ENCODE measurements around the gene WDR83.
A peak's percentile ranks its signal among the peaks of the same experiment; 100 is the strongest.
"Not testable (repeated sequence)": the region's sequence is repeated elsewhere in the genome, so short reads cannot be mapped to it uniquely, and the experiment has no call there.

The WDR83 gene

DNA sequence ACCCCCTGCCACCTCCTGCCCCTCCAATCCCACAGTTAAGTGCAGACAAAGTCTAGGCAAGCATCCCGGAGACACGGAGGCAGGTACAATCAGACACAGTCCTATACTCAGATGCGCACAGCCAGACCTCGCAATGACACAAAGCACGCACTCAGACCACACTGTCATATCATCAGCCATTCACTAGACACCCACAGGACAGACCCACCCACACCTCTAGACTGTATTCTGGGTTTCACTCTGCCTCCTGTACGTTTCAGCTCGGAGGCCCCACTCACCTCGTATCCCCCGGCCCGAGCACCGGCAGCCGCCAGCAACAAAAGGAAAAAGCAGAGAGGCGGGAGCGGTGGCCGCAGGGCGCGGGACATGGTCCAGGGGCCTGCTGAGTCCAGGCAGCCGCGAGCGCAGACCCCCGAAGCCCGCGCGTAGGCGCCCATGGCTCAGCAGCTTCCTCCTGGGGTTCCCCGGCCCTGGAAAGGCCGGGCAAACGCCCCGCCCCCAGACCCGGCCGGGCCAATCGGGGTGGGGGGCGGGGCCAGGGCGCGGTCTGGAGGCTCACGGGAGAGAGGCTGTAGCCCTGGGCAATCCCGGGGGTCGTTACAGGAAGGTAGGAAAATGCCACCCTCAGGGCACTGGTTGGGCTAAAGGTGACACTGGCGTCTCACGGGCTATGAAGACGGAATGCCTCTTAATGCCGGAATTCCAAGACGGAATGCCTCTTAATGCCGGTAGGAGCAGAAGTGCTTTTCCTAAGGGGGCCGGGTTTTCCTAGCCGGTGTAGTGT is at the start of gene WDR83, which contains the start of gene MAN2B1:
Gene WDR83 (plus strand): TSS at position 543 of the 784 bp plus-strand sequence. CDS start 2,984 bp downstream, outside the sequence.
Gene MAN2B1 (minus strand): TSS at position 478 of the 784 bp plus-strand sequence. CDS start 41 bp downstream, at position 437.
- peak within 1 kb of the TSS; percentile 95 for H3K27ac Mint-ChIP-seq
- H3K9me3 Mint-ChIP-seq = no peaks in the 10 kb centered on the region
- peak within 1 kb of the TSS; percentile 97 for H3K4me3 Mint-ChIP-seq
- H3K27me3 Mint-ChIP-seq = no peaks in the 10 kb centered on the region
- peaks cover 29% of the 10 kb centered on the region for H3K36me3 Mint-ChIP-seq (ENCODE audit: low read depth)
- peaks cover 60% of the 10 kb centered on the region for H3K4me1 Mint-ChIP-seq (ENCODE audit: low read depth)

DNA sequence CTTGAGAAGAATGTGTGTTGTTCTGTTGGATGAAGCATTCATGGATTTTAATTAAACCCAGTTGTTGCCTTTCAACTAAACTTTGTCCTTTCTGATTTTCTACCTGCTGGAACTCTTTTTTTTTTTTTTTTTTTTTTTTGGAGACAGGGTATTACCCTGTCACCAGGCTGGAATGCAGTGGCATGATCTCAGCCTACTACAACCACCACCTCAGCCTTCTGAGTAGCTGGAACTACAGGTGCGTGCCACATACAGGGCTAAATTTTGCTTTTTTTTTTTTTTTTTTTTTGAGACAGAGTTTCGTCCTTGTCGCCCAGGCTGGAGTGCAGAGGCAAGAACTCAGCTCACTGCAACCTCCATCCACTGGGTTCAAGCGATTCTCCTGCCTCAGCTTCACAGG is 49.0 kb upstream of the WDR83 start:
- Mint-ChIP-seq H3K27me3 (no peaks in the 10 kb centered on the region), H3K27ac (no peak overlapping the region)

DNA sequence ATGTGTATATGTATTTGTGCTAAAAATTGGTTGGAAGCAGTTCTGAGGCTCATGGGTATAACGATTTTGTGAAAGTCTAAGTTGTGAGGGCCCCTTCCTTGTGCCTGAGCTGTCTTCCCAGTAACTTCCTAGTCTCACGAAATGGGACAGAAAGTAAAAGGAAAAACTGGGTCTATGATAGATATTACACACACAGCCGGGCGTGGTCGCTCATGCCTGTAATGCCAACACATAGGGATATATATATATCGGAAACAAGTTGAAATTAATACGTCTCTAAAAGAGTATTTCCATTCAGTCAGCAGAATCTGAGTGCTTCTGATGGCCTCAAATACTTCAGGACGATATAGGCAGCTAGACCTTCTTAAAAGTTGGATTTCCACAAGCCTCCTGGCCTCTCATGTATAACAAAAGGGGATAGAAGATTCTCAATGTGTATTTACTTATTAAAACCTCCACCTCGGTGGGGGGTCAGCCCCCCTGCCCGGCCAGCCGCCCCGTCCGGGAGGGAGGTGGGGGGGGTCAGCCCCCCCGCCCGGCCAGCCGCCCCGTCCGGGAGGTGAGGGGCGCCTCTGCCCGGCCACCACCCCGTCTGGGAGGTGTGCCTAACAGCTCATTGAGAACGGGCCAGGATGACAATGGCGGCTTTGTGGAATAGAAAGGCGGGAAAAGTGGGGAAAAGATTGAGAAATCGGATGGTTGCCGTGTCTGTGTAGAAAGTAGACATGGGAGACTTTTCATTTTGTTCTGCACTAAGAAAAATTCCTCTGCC is 45.2 kb upstream of the WDR83 start:
- H3K4me3 Mint-ChIP-seq, H3K9me3 Mint-ChIP-seq, H3K27me3 Mint-ChIP-seq: not testable (repeated sequence)
- Mint-ChIP-seq H3K4me1 (ENCODE audit: low read depth) (peaks cover 28% of the 10 kb centered on the region), H3K27ac (peak overlapping the region; percentile 45), H3K36me3 (ENCODE audit: low read depth) (peaks cover 27% of the 10 kb centered on the region)

More for the DNA sequence above, 49.0 kb upstream of the WDR83 start:
- no peak overlapping the region for H3K4me3 Mint-ChIP-seq
- no peaks in the 10 kb centered on the region for H3K9me3 Mint-ChIP-seq
- H3K36me3 Mint-ChIP-seq (ENCODE audit: low read depth) = peaks cover 42% of the 10 kb centered on the region
- H3K4me1 Mint-ChIP-seq (ENCODE audit: low read depth) = peaks cover 60% of the 10 kb centered on the region

GRCh38 chr19:12623361-12624031 is 43.1 kb upstream of the WDR83 start:
- Mint-ChIP-seq H3K4me3 (no peak overlapping the region), H3K9me3 (peaks cover 8% of the 10 kb centered on the region), H3K27ac (no peak overlapping the region), H3K4me1 (ENCODE audit: low read depth) (peaks cover 17% of the 10 kb centered on the region), H3K36me3 (ENCODE audit: low read depth) (peaks cover 42% of the 10 kb centered on the region), H3K27me3 (no peaks in the 10 kb centered on the region)

DNA sequence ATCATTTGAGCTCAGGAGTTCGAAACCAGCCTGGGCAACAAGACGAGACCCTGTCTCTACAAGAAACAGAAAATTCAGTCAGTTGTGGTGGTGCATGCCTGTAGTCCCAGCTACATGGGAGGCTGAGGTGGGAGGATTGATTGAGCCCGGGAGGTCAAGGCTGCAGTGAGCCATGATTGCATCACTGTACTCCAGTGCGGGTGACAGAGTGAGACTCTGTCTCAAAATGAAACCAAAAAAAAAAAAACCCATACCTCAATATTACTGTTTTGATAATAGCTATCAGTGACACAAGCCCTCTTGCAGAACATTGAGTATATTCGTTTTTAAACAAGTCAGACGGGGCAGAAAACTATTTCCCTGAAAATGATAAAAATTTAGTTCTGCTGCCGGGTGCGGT is 39.6 kb upstream of the WDR83 start:
- Mint-ChIP-seq H3K4me3 (no peak overlapping the region), H3K36me3 (ENCODE audit: low read depth) (peaks cover 59% of the 10 kb centered on the region), H3K4me1 (ENCODE audit: low read depth) (peaks cover 5% of the 10 kb centered on the region), H3K27me3 (no peaks in the 10 kb centered on the region), H3K9me3 (peaks cover 17% of the 10 kb centered on the region), H3K27ac (no peak overlapping the region)

- Mint-ChIP-seq H3K9me3 (peaks cover 17% of the 10 kb centered on the region), H3K4me1 (ENCODE audit: low read depth) (peaks cover 5% of the 10 kb centered on the region), H3K4me3 (no peak overlapping the region), H3K27me3 (no peaks in the 10 kb centered on the region), H3K27ac (no peak overlapping the region), H3K36me3 (ENCODE audit: low read depth) (peaks cover 62% of the 10 kb centered on the region)
Measured at GRCh38 chr19:12628040-12629022, 38.3 kb upstream of the WDR83 start.

GRCh38 chr19:12629215-12629614 is 37.4 kb upstream of the WDR83 start:
- no peak overlapping the region for H3K27ac Mint-ChIP-seq
- no peak overlapping the region for H3K4me3 Mint-ChIP-seq
- H3K9me3 Mint-ChIP-seq = peaks cover 17% of the 10 kb centered on the region
- peaks cover 5% of the 10 kb centered on the region for H3K4me1 Mint-ChIP-seq (ENCODE audit: low read depth)
- H3K36me3 Mint-ChIP-seq (ENCODE audit: low read depth) = peaks cover 67% of the 10 kb centered on the region
- H3K27me3 Mint-ChIP-seq = no peaks in the 10 kb centered on the region

- Mint-ChIP-seq H3K27ac (no peak overlapping the region), H3K27me3 (no peaks in the 10 kb centered on the region), H3K9me3 (no peaks in the 10 kb centered on the region), H3K4me1 (ENCODE audit: low read depth) (peaks cover 26% of the 10 kb centered on the region), H3K4me3 (no peak overlapping the region), H3K36me3 (ENCODE audit: low read depth) (peaks cover 22% of the 10 kb centered on the region)
Measured at GRCh38 chr19:12636631-12637030, 30.0 kb upstream of the WDR83 start.

DNA sequence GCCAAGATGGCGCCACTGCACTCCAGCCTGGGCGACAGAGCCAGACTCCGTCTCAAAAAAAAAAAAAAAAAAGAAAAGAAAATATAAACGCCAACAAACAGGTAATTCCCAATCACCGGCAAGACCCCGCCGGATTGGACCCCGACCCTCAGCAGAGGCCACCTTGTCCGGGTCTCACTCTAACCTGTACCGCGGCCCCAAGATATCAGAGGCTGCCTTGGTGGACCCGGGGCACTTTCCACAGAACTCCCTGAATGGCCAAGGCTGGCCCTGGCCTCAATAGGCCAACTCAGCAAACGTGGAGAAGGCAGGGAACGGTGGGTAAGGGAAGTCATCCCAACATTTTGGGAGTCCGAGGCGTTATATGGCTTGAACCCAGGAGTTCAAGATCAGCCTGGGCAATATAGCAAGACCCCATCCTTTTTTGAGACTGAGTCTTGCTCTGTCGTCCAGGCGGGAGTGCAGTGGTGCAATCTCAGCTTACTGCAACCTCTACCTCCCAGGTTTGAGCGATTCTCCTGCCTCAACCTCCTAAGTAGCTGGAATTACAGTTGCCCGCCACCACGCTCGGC is 27.9 kb upstream of the WDR83 start:
- no peaks in the 10 kb centered on the region for H3K27me3 Mint-ChIP-seq
- no peaks in the 10 kb centered on the region for H3K9me3 Mint-ChIP-seq
- peaks cover 26% of the 10 kb centered on the region for H3K4me1 Mint-ChIP-seq (ENCODE audit: low read depth)
- H3K4me3 Mint-ChIP-seq = no peak overlapping the region
- H3K27ac Mint-ChIP-seq = no peak overlapping the region
- H3K36me3 Mint-ChIP-seq (ENCODE audit: low read depth) = peaks cover 16% of the 10 kb centered on the region

DNA sequence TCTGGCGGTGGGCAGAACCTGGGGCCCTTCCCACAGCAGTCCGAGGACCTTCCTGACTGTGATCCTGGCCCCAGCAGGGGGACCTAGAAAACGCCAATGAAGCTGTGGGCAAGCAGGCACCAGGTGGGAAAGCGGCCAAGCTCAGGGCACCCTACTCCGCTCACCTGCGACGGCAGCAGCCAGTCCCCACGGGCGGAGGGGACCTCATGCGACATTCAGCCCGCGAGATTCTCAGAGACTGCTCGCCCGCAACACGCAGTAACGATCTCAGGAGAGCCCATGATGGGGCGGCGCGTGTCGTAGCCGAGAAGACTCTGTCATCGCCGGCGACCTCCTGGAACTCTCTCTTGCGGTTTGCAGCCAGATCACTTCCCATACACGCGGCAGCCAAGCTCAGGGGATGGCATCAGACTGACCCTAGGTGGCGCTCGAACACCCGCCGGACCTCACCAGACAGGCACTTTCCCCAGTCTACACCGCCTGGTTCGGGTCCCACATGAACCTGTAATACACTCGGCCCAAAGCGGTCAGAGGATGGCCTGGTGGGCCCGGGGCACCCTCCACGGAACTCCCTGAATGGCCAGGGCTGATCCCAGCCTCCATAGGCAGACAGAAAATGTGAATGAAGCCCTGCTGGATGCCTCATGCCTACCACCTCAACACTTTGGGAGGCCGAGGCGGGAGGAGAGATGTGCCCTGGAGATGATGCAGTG is 26.6 kb upstream of the WDR83 start:
- Mint-ChIP-seq H3K4me3 (peak overlapping the region; percentile 82), H3K27ac (peak overlapping the region; percentile 87), H3K27me3 (no peaks in the 10 kb centered on the region), H3K9me3 (no peaks in the 10 kb centered on the region), H3K4me1 (ENCODE audit: low read depth) (peaks cover 24% of the 10 kb centered on the region), H3K36me3 (ENCODE audit: low read depth) (peaks cover 17% of the 10 kb centered on the region)

GRCh38 chr19:12641456-12641855 is 25.2 kb upstream of the WDR83 start:
- Mint-ChIP-seq H3K27ac (no peak overlapping the region), H3K36me3 (ENCODE audit: low read depth) (peaks cover 23% of the 10 kb centered on the region), H3K27me3 (no peaks in the 10 kb centered on the region), H3K4me3 (no peak overlapping the region), H3K9me3 (no peaks in the 10 kb centered on the region), H3K4me1 (ENCODE audit: low read depth) (peaks cover 19% of the 10 kb centered on the region)

DNA sequence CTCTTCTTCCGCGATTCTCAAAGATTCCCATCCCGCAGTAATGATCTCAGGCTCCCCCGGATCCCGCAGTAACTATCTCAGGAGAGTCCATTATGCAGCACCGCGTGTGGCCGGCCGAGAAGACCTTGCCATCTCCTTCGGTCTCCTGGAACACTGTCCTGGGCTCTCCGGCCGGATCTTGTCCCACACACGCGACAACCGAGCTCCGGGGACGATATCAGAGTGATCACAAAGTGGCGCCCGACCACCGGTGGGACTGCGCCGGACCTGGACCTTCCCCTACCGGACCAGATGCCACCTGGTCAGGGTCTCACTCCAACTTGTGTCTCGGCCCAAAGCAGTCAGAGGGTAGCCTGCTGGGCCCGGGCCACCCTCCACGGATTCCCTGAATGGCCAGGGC is 24.1 kb upstream of the WDR83 start:
- Mint-ChIP-seq H3K4me3 (no peak overlapping the region), H3K27me3 (no peaks in the 10 kb centered on the region), H3K4me1 (ENCODE audit: low read depth) (peaks cover 11% of the 10 kb centered on the region), H3K36me3 (ENCODE audit: low read depth) (peaks cover 18% of the 10 kb centered on the region), H3K9me3 (no peaks in the 10 kb centered on the region), H3K27ac (no peak overlapping the region)

GRCh38 chr19:12643716-12644115 is 22.9 kb upstream of the WDR83 start:
- H3K4me1 Mint-ChIP-seq (ENCODE audit: low read depth) = peaks cover 11% of the 10 kb centered on the region
- H3K9me3 Mint-ChIP-seq, H3K27ac Mint-ChIP-seq: not testable (repeated sequence)

More at GRCh38 chr19:12643716-12644115, 22.9 kb upstream of the WDR83 start:
- H3K36me3 Mint-ChIP-seq (ENCODE audit: low read depth) = peaks cover 23% of the 10 kb centered on the region
- not testable (repeated sequence) for H3K27me3 Mint-ChIP-seq, H3K4me3 Mint-ChIP-seq

Data from stimulated activated naive CD8-positive, alpha-beta T cell treated with anti-CD3 and anti-CD28 coated beads, Interleukin-15, Interleukin-2, amounts not matched to agents 100 ng/mL and 50 ng/mL, for 24 hours (primary cell).